ENCODE data around the gene SSR3. TPM values are rescaled to one million over a fixed set of nuclear protein-coding genes. Genes with fewer than 3 reads are reported as not detected.

Gene SSR3
- total RNA-seq, 1 experiment from 2014 or later: 234 TPM

DNA sequence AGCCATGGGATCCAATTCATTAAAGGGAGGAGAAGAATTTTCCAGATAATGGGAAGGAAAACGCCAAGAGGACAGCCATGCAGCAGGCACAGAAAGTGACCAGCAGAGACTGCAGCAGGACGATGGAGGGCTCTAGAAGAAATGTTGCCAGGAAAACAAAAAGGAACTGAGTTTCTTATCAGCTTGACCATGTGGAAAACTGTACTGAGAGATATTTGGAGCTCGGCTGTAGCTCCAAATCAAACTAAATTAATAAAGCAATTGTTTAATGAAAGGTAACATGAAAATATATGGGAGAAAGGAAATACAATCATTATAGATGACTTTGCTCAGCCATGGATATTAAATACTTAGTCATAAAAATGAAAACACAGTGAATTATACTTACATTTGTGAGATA, 63.7 kb downstream of the SSR3 start:
- no peak for DNase-seq (ENCODE audit: low read depth)

Other genes with a start within 250 kb of the SSR3 start
- 32.8 and 41.0 TPM in 2 replicates for gene TIPARP, start 119.5 kb upstream of the SSR3 start, total RNA-seq (2014; rRNA removed; shearing (Covaris generic))